NCI-H2196 (cell line): ENCODE measurements around the gene KRTAP2-2.

Experiments used
- DNase-seq: peaks from one replicate; lab custom pipeline; 2025; ENCODE audit not compliant: unreplicated experiment; lab: John Stamatoyannopoulos, UW

KRTAP2-2 gene

GRCh38 chr17:41026715-41027471, 28.1 kb downstream of the KRTAP2-2 start, which contains the start of gene KRTAP1-5:
Gene KRTAP1-5, minus strand, starts transcription at chr17:41027208. Its CDS starts 53 bp downstream, at chr17:41027155.
- peak; percentile 42 for DNase-seq

GRCh38 chr17:41024697-41025096, 30.3 kb downstream of the KRTAP2-2 start:
- no peak for DNase-seq

DNA sequence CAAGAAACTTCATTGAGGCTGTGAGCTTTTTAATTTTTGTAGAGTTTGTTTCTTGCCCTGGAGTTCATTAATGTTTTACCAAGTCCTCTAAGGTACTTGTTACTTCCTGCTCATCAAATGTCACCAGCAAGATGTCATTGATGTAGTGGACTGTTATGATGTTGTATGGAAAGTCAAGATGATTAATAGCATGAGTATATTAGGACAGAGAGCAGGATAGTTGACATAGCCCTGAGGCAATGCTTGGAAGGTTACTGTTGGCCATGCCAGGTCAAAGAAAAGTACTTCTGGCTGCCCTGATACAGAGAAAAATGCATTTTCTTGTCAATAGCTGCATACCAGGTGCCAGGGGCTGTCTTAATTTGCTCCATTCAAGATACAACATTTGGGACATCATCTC, 34.7 kb downstream of the KRTAP2-2 start:
- DNase-seq: no peak

- no peak for DNase-seq
These were observed 35.6 kb downstream of the KRTAP2-2 start for GRCh38 chr17:41019415-41019814.

- DNase-seq: no peak
These were observed 36.5 kb downstream of the KRTAP2-2 start for GRCh38 chr17:41018541-41018940.

GRCh38 chr17:41016578-41017215, 38.3 kb downstream of the KRTAP2-2 start:
- DNase-seq: no peak

GRCh38 chr17:41015454-41015853, 39.6 kb downstream of the KRTAP2-2 start:
- DNase-seq: no peak

- DNase-seq: peak; percentile 19
These were observed 41.4 kb downstream of the KRTAP2-2 start for GRCh38 chr17:41013606-41014005.

GRCh38 chr17:41013181-41013580, 41.8 kb downstream of the KRTAP2-2 start:
- no peak for DNase-seq

DNA sequence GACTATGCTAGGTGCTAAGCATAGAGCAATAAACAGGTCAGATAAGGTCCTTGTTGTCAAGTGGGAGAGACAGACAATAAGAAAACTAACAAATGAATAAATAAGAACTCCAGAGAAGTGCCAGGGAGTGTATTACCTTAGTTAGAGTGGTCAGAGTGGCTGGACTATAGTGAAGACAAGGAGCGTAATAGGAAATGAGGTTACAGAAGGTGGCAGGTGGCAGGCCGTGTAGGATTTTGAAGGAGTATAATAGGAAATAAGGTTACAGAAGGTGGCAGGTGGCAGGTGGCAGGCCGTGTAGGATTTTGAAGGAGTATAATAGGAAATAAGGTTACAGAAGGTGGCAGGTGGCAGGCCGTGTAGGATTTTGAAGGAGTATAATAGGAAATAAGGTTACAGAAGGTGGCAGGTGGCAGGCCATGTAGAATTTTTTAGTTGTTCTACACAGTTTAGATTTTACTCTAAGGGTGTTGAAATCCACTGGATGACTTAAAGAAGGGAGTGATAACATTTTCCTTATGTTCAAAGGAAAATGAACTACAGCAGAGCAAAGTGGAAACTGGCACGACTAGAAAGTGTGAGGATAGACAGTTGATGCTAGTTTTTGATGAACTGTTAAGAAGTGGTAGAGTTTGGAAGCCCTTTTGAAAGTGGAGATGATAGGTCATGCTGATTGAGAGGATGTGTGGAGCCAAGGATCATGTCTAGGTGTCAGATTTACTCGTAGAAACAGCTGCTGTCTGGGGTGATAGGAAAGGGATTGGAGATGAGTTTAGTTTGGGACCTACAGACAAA, 42.5 kb downstream of the KRTAP2-2 start:
- DNase-seq: no peak

DNA sequence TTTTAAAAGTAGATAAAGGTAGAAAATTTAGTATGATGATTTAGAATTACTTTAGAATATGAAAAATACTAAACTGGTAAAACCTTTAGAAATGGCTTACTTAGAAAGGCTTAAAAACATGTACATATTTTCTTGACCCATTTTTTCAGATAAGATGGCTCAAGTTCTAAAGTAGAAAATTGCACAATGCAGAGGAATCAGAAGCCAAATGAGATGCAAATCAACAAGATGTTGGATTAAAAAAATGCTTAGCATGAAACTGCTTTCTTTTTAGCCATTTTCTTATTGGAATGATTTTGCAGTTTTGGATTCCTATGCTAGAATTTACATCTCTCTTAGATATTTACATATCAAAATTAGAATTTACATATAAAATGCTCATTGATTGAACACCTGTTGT, 44.6 kb downstream of the KRTAP2-2 start:
- DNase-seq: no peak

DNA sequence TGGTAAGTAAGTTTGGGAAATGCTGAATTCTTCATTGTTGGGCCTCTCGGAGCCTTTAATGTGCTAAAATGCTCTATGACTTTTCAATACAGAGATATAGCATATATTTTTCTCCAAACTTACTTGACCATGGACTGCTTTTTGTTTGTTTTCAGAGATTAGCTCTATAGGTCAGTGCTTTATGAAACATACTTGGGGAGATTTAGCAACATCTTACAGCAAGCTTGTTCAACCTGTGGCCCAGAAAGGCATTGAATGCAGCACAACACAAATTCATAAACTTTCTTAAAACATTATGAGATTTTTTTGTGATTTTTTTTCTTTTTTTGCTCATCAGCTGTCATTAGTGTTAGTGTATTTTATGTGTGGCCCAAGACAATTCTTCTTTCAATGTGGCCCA, 45.1 kb downstream of the KRTAP2-2 start:
- DNase-seq: no peak

- no peak for DNase-seq
These were observed 45.7 kb downstream of the KRTAP2-2 start for GRCh38 chr17:41009301-41009760.

DNA sequence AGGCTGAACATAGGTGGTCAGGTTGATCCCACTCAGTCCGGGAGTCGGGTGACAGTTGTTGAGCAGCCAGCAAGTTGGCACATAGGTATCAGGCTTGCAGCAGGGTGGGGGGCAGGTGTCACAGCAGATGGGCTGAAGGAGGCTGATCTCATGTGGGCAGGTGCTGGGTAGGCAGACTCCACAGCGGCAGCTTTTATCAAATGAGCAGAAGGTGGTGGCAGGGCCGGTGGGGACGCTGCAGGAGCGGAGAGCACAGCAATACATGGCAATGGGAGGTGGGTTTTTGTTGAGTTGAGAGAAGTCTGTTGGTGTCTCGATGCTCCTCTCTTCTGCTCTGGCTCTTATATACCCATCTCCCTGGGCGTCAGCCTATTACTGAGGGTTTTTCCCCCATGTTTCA, 46.2 kb downstream of the KRTAP2-2 start, which contains the start of gene KRTAP3-1:
KRTAP3-1 (minus strand) TSS at position 318 of the 400 bp plus-strand sequence; CDS start at position 264, 54 bp downstream.
- peak; percentile 9 for DNase-seq
